ENCODE data around the gene SZRD1.
A peak's percentile ranks its signal among the peaks of the same experiment; 100 is the strongest.

SZRD1 gene

GRCh38 chr1:16440470-16441281 lies 73.6 kb downstream of the SZRD1 start, which contains the start of gene NECAP2:
NECAP2 (plus strand) TSS chr1:16440724; CDS start chr1:16440762, 38 bp downstream.
- peak; percentile 94 for TF ChIP-seq CTCF (IDR thresholded peaks at IDR 0.05; ENCODE audit: poor library complexity, severe bottlenecking)
- DNase-seq (ENCODE audit: low spot score): peak; percentile 91
- H3K4me3 ChIP-seq (ENCODE audit: severe bottlenecking): peak within 1 kb of the TSS; percentile 79
- H3K4me1 ChIP-seq (ENCODE audit: insufficient read depth, poor library complexity, severe bottlenecking): peaks cover 3% of the 10 kb centered on the region
- H3K36me3 ChIP-seq (ENCODE audit: low read depth): peaks cover 37% of the 10 kb centered on the region
- H3K27me3 ChIP-seq (ENCODE audit: insufficient read depth, poor library complexity, severe bottlenecking): no peaks in the 10 kb centered on the region
- H3K27ac ChIP-seq (ENCODE audit: poor library complexity, severe bottlenecking): peak within 1 kb of the TSS; percentile 55
- no peaks in the 10 kb centered on the region for H3K9me3 ChIP-seq (ENCODE audit: severe bottlenecking)
- ATAC-seq (ENCODE audit: low read depth): peak; percentile 93

- Histone ChIP-seq H3K27me3 (ENCODE audit: insufficient read depth, poor library complexity, severe bottlenecking) (no peaks in the 10 kb centered on the region), H3K27ac (ENCODE audit: poor library complexity, severe bottlenecking) (peak overlapping the region; percentile 55), H3K4me3 (ENCODE audit: severe bottlenecking) (peak overlapping the region; percentile 79), H3K9me3 (ENCODE audit: severe bottlenecking) (no peaks in the 10 kb centered on the region), H3K4me1 (ENCODE audit: insufficient read depth, poor library complexity, severe bottlenecking) (peaks cover 3% of the 10 kb centered on the region), H3K36me3 (ENCODE audit: low read depth) (peaks cover 43% of the 10 kb centered on the region)
- TF ChIP-seq CTCF (IDR thresholded peaks at IDR 0.05; ENCODE audit: poor library complexity, severe bottlenecking): no peak
- DNase-seq (ENCODE audit: low spot score) (no peak), ATAC-seq (ENCODE audit: low read depth) (0 out of 3 replicates have a peak, but pooled peaks have one; percentile 9)
Observed at GRCh38 chr1:16441282-16441665, 74.2 kb downstream of the SZRD1 start.

- TF ChIP-seq CTCF (IDR thresholded peaks at IDR 0.05; ENCODE audit: poor library complexity, severe bottlenecking): no peak
- H3K4me3 ChIP-seq (ENCODE audit: severe bottlenecking): no peak overlapping the region
Observed at GRCh38 chr1:16442265-16442664, 75.2 kb downstream of the SZRD1 start.

GRCh38 chr1:16442941-16443340 lies 75.9 kb downstream of the SZRD1 start:
- no peak overlapping the region for H3K27ac ChIP-seq (ENCODE audit: poor library complexity, severe bottlenecking)
- H3K27me3 ChIP-seq (ENCODE audit: insufficient read depth, poor library complexity, severe bottlenecking): no peaks in the 10 kb centered on the region
- no peak for DNase-seq (ENCODE audit: low spot score)
- no peak for ATAC-seq (ENCODE audit: low read depth)
- H3K4me1 ChIP-seq (ENCODE audit: insufficient read depth, poor library complexity, severe bottlenecking): peaks cover 3% of the 10 kb centered on the region
- H3K9me3 ChIP-seq (ENCODE audit: severe bottlenecking): no peaks in the 10 kb centered on the region
- TF ChIP-seq CTCF (IDR thresholded peaks at IDR 0.05; ENCODE audit: poor library complexity, severe bottlenecking): no peak
- H3K4me3 ChIP-seq (ENCODE audit: severe bottlenecking): no peak overlapping the region
- H3K36me3 ChIP-seq (ENCODE audit: low read depth): peaks cover 57% of the 10 kb centered on the region

More at GRCh38 chr1:16442265-16442664, 75.2 kb downstream of the SZRD1 start:
- no peaks in the 10 kb centered on the region for H3K9me3 ChIP-seq (ENCODE audit: severe bottlenecking)
- peaks cover 50% of the 10 kb centered on the region for H3K36me3 ChIP-seq (ENCODE audit: low read depth)
- H3K4me1 ChIP-seq (ENCODE audit: insufficient read depth, poor library complexity, severe bottlenecking): peaks cover 3% of the 10 kb centered on the region
- no peaks in the 10 kb centered on the region for H3K27me3 ChIP-seq (ENCODE audit: insufficient read depth, poor library complexity, severe bottlenecking)
- ATAC-seq (ENCODE audit: low read depth) (no peak), DNase-seq (ENCODE audit: low spot score) (no peak)
- H3K27ac ChIP-seq (ENCODE audit: poor library complexity, severe bottlenecking): no peak overlapping the region
